BJ (cell line): ENCODE measurements around the gene SYK. TPM values are rescaled to one million over a fixed set of nuclear protein-coding genes. Genes with fewer than 3 reads are reported as not detected.

ENCODE experiments used
- CTCF ChIA-PET: fragments of 350-600 bp; formaldehyde crosslinking; extraction: SDS; loops from one replicate; lab custom pipeline; 2021; ENCODE audit warnings: antibody characterized with exemption, inconsistent platforms; lab: Yijun Ruan, JAX
- POLR2A ChIA-PET: fragments of 300-600 bp; sonication (Branson Sonifier 250); formaldehyde crosslinking; extraction: SDS; loops from one replicate; lab custom pipeline; 2021; ENCODE audit warnings: antibody characterized with exemption; lab: Charles Lee
- DNase-seq: peaks from one replicate; pipeline ENCODE4 v3.0.0-alpha.2; 2011; ENCODE audit warnings: low read depth
- H3K27me3 ChIP-seq: 2 replicates; pipeline ENCODE4 v1.6.0; 2011; ENCODE audit warnings: low read length; ENCODE audit not compliant: control insufficient read depth, insufficient read depth
- H3K36me3 ChIP-seq: 2 replicates; pipeline ENCODE4 v1.5.1; 2011; ENCODE audit warnings: low read length; ENCODE audit not compliant: control insufficient read depth, insufficient read depth
- H3K4me3 ChIP-seq: 2 replicates; pipeline ENCODE4 v1.5.1; 2011; ENCODE audit warnings: low read depth, mild to moderate bottlenecking, control low read depth, low read length
- polyA plus RNA-seq: library from polyadenylated mRNA; depleted of rRNA; stranded (reverse); fragments of >200 nt; gene quantifications from 2 replicates; pipeline ENCODE4 v1.2.3, GENCODE V29; 2011
- TF ChIP-seq, protein P1 (sequence below): IDR thresholded peaks from 2 replicates; pipeline ENCODE4 v1.5.1; 2011; ENCODE audit warnings: low read depth, mild to moderate bottlenecking, control low read depth, inconsistent platforms, low read length, moderate library complexity; ENCODE audit not compliant: insufficient read depth

Gene SYK
- polyA plus RNA-seq, 1 experiment: not detected

GRCh38 chr9:90803860-90804593 lies 2.4 kb downstream of the SYK start:
- H3K4me3 ChIP-seq: no peak overlapping the region
- ChIA-PET POLR2A (no interaction called here), CTCF (interaction anchor here (1.1 kb wide), 1 partner anchor 14 kb away, joined by 3 read pairs; no protein-coding TSS in a partner anchor)
- DNase-seq: no peak
- TF ChIP-seq, protein P1, sequence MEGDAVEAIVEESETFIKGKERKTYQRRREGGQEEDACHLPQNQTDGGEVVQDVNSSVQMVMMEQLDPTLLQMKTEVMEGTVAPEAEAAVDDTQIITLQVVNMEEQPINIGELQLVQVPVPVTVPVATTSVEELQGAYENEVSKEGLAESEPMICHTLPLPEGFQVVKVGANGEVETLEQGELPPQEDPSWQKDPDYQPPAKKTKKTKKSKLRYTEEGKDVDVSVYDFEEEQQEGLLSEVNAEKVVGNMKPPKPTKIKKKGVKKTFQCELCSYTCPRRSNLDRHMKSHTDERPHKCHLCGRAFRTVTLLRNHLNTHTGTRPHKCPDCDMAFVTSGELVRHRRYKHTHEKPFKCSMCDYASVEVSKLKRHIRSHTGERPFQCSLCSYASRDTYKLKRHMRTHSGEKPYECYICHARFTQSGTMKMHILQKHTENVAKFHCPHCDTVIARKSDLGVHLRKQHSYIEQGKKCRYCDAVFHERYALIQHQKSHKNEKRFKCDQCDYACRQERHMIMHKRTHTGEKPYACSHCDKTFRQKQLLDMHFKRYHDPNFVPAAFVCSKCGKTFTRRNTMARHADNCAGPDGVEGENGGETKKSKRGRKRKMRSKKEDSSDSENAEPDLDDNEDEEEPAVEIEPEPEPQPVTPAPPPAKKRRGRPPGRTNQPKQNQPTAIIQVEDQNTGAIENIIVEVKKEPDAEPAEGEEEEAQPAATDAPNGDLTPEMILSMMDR: no peak
- peaks cover 6% of the 10 kb centered on the region for H3K27me3 ChIP-seq
- no peaks in the 10 kb centered on the region for H3K36me3 ChIP-seq

DNA sequence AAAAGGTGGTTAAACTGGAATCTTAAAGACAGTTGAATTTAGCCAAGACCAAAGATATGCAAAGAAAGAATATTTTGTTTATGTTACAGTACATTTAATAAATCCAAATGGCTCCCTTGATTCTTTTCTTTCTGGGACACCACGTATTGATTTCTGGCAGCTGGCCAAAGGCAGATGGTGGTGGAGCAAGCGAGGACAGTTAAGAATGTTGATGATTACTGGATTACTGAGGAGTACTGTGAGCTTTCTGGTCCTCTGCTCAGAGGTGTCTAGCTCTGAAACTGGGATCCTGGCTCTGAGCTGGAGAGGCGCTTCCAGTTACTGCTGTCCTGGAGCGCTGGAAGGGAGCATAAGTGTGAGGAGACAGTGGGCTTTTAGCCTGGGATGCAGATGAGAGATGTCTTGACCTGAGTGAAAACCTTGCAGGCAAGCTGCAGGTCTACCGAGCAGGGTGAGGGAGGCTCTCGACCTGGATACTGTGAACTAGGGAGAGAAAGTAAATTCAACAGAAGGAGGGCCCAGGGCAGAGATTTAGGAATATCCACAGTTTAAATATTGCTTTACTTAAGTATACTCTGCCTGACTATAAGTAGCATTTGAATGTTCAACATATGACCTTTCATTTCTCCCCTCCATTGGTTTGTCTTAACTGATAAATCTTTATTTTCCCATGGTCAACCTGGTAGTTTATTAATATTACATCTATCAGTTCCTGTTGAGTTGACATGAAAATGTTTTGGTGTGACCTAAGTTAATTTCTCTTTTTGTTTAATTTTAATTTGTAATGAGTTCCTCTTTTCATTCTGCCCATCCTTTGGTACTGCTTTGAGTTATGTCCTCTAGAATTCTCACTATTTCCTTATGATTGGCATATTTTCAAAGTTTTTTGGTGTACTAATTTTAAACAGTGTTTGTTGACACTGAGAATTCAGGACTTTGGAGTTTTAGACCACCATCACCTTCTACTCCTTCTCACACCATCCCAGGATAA lies 3.7 kb downstream of the SYK start:
- H3K27me3 ChIP-seq: peaks cover 6% of the 10 kb centered on the region
- ChIA-PET CTCF (interaction anchor here (1.1 kb wide), 1 partner anchor 13 kb away, joined by 3 read pairs; no protein-coding TSS in a partner anchor), POLR2A (no interaction called here)
- no peaks in the 10 kb centered on the region for H3K36me3 ChIP-seq
- no peak for DNase-seq
- H3K4me3 ChIP-seq: no peak overlapping the region
- TF ChIP-seq, protein P1: no peak

- Histone ChIP-seq H3K4me3 (no peak overlapping the region), H3K36me3 (no peaks in the 10 kb centered on the region), H3K27me3 (no peaks in the 10 kb centered on the region)
- TF ChIP-seq, protein P1: no peak
- ChIA-PET CTCF (no interaction called here), POLR2A (no interaction called here)
- DNase-seq: no peak
Measured at GRCh38 chr9:90807006-90807405, 5.4 kb downstream of the SYK start.

GRCh38 chr9:90808398-90808797 lies 6.8 kb downstream of the SYK start:
- POLR2A ChIA-PET: no interaction called here
- no peak for DNase-seq
- Histone ChIP-seq H3K27me3 (no peaks in the 10 kb centered on the region), H3K36me3 (no peaks in the 10 kb centered on the region), H3K4me3 (no peak overlapping the region)
- CTCF ChIA-PET: no interaction called here
- TF ChIP-seq, protein P1: no peak
